OCI-LY3 (cell line): ENCODE results near the gene CDS2.

ENCODE experiments used
- EZH2phosphoT487 ChIP-seq: fragments of 200-600 bp; shearing (Covaris generic); IDR thresholded peaks from 2 replicates; pipeline ENCODE4 v1.6.1; 2018; ENCODE audit warnings: antibody characterized with exemption, mixed run types, low read depth
- TF ChIP-seq, protein P1 (sequence below): fragments of 200-600, 300-600 bp; sonication (generic); IDR thresholded peaks from 2 replicates; pipeline ENCODE4 v1.5.1; 2014; ENCODE audit warnings: antibody characterized with exemption, low read length, low read depth

GRCh38 chr20:5156675-5157448 lies 30.1 kb downstream of the CDS2 start:
- TF ChIP-seq, protein P1, sequence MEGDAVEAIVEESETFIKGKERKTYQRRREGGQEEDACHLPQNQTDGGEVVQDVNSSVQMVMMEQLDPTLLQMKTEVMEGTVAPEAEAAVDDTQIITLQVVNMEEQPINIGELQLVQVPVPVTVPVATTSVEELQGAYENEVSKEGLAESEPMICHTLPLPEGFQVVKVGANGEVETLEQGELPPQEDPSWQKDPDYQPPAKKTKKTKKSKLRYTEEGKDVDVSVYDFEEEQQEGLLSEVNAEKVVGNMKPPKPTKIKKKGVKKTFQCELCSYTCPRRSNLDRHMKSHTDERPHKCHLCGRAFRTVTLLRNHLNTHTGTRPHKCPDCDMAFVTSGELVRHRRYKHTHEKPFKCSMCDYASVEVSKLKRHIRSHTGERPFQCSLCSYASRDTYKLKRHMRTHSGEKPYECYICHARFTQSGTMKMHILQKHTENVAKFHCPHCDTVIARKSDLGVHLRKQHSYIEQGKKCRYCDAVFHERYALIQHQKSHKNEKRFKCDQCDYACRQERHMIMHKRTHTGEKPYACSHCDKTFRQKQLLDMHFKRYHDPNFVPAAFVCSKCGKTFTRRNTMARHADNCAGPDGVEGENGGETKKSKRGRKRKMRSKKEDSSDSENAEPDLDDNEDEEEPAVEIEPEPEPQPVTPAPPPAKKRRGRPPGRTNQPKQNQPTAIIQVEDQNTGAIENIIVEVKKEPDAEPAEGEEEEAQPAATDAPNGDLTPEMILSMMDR, result no peak
- no peak for TF ChIP-seq EZH2phosphoT487
